HS-5 (cell line): ENCODE measurements around the gene CASKIN2.

Experiments used
- DNase-seq: peaks from one replicate; pipeline ENCODE4 v3.0.0-alpha.2; 2012; ENCODE audit warnings: low read depth

The CASKIN2 gene

DNA sequence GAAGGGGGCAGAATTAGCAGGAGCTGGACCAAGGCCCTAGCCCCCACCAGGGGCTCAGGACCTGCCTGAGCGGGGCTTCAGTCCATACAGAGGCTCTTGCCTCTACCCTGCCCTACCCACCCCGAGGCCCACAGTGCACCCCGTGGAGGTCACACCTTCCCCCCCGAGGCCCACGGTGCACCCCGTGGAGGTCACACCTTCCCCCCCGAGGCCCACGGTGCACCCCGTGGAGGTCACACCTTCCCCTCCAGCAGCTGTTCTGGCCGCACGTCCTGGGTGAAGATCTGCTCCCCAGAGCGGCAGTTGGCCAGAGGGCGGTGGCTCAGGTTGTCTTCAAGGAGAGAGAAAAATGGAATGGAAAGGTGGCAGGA lies 11.4 kb downstream of the CASKIN2 start:
- DNase-seq, result no peak

DNA sequence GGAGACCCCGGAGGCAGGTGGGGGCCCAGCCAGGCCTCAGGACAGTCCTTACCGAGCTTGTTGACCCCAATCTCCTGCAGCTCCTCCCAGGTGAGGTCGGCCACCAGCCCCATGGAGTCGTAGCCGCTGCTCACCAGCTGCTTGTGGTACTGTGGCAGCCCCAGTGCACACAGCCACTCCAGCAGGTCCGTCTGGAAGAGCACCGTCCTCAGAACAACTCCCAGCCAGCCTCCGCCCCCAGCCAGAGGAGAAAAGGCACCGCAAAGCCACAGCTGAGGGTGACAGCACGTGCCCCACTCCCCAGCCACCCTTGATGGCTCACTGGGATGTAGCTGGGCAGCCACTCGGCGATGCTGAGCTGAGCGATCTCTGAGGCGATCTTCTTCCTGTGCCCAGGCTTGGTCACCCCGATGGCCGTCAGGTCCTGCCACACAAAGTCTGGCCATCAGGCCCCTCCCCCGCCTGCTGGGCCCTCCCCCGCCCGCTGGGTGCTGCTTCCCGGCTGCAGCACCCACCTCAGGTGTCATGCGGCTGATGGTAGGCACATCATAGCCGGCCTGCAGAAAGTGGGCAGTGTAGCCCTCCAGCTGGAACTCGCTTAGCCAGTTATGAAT lies 11.9 kb downstream of the CASKIN2 start:
- DNase-seq, result no peak

DNA sequence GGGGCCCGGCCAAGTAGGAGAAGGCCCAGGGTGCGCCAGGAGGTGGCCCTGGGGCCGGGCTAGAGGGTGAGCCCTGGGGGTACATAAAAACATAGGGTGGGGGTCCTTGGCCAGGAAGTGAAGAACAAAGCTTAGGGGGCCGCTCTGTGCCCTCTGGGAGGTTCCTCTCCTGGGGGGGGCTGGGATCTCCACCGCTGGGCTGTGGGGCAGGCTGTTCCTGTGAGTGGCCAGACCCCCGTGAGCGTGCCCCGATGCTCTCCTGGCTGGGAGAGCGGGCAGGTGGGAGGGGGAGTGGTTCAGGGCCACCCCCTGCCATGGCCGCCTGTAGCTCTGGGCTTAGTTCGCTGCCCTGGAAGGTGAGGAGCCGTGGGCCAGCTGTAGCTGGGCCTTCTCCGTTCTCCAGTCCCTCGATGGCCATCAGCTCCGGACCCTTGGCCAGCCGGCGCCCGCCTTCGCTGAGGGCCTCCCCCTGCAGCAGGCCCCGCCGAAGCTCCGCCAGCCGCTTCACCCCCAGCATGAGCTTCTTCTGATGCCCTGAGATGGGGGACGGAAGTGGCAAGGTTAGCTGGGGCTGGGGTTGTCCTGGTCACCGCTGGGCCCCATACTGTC lies 12.5 kb downstream of the CASKIN2 start:
- no peak for DNase-seq

DNA sequence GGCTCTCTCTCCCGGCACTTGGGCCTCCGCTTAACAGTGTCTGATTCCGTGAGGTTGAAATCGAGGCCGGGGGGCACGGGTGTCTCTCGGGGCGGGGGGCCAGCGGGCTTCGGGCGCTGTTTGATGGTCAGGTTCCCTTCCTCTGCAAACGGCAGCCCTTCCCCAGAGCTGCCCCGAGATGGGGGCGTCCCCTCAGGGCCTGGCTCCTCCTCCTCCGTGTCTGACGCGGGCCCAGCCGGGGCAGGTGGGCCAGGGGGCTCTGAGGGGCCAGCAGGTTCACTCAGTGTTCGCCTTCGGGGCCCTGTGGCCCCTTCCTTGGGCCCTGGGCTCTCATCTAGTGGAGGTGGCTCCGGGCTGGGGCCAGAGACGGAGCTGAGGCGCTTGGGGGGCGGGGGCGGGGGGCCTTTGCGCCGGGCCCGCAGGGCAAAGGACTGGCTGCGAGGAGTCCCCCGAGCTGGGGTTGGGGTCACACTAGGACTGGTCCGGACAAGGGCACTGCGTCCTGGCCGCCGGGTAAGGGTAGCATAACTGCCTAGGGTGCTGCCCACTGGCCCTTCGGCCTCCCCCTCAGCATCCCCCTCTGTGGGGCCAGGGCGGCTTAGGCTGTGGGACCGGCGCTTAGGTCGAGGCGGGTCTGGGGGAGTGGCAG lies 13.1 kb downstream of the CASKIN2 start:
- no peak for DNase-seq

DNA sequence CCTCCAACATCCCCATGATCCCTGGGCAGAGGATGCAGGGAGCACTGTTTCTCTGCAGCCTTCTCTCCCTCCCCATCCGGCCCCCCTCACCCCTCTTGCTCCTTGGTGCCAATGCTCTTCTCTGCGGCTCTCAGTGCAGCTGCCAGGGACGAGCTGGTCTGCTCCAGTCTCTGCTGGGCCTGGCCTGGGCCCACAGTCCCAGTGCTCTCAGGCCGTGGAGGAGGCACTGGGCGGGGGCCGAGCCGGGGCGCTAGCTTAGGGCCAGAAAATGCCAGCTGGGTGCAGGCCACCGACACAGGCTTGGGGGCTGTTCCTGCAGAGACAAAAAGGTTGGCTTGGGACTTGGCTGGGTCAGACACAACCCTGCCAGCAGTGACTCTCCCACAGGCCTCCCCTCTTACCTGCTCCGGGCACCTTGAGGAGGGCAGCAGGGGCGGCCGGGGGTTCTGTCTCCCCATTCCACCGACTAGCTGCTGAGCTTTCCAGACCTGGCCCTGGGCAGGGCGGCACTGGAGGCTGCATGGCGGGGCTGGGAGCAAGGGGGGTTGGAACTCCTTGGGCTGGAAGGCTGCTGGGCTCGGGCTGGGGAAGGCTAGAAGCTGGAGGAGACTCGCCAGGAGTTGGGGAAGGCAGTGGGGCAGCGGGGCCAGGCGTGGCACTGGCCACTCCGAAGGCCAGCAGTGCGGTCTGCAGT lies 13.8 kb downstream of the CASKIN2 start:
- no peak for DNase-seq

DNA sequence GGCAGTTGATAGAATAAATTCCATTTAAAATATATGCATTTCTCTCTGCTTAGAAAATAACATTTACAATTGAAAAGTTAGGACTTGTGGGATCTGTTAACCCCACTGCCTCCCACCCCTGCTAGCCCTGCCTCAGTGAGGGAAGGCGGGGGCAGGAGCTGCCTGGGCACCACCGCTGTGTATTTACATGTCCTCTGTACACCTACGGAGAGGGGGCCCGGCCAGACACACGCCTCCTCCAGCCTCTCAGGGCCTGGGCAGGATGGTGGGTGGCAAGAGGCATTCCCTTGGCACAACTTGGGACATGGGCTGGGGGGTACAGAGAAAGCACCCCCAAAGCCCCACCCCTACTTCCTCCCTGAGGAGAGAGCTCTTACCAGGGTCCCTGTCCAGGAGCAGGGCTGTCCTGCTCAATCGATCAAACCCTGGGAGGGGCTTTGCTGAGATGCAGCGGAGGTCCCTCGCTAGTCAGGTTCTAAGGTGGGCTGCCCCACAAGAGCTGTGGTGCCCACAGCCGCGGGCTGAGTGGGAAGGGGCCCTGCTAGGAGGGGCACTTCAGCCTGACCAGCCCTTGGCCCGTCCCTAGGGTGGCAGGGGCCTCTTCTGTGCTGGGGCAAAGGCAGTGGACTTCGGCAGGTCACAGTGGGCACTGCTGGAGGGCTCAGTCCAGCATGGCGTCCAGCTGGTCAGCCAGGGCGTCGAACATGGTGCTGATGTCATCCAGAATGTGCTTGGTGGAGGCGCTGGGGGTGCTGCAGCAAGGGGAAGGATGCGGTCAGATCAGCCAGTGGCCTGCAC lies 14.7 kb downstream of the CASKIN2 start:
- no peak for DNase-seq

DNA sequence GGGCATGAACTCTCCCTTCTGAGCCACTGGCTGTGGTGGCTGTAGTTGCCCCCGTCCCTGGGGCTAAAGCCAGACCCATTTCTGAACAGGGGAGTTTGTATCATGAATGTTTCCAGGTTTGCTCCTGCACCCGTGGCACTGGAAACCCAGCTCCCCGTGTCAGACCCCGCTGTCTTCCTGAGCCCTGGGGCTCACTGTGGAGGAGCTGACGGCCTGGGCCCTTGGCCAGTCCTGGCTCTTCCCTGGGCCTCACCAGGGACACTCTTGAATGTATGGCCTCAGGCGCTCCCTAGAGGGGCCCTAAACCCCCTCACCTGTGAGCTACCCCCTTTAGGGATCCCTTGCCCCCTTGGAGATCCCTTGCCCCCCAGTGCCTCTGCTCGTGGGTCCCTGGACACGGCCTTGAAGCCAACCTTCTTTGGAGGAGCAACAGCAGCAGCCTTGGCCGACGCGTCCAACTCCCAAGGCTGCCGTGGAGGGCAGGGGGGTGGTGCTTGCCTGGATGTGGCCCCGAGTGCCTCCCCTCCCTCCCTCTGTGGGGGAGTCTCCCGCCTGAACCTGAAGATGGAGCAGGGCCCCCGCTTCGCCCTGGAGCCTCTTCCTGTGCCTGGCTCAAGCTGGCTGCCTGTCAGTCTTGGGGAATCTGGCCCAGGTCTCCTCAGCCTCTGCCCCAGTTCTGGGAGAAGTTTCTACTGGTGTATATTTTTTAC lies 15.9 kb downstream of the CASKIN2 start:
- no peak for DNase-seq

DNA sequence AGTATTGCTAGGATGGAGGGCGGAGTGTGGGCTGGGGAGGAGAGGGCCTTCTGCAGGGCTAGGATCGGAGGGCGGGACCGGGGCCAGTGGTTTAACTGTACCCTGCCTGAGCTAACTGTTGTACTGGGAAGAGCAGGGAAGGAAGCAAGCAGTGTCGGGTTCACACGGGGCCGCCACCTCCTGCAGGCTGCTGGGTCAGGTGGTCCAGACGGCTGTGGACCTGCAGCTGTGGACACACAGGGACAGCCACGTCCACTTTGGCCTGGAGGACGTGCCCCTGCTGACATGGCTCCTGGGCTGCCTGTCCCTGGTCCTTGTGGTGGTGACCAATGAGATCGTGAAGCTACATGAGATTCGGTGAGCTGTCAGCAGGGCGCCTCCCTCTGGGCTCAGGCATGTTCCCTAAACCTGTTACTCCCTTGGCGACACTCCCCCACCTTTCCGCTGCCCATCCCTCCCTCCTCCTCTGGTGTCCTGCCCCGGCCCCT lies 16.6 kb downstream of the CASKIN2 start:
- no peak for DNase-seq

DNA sequence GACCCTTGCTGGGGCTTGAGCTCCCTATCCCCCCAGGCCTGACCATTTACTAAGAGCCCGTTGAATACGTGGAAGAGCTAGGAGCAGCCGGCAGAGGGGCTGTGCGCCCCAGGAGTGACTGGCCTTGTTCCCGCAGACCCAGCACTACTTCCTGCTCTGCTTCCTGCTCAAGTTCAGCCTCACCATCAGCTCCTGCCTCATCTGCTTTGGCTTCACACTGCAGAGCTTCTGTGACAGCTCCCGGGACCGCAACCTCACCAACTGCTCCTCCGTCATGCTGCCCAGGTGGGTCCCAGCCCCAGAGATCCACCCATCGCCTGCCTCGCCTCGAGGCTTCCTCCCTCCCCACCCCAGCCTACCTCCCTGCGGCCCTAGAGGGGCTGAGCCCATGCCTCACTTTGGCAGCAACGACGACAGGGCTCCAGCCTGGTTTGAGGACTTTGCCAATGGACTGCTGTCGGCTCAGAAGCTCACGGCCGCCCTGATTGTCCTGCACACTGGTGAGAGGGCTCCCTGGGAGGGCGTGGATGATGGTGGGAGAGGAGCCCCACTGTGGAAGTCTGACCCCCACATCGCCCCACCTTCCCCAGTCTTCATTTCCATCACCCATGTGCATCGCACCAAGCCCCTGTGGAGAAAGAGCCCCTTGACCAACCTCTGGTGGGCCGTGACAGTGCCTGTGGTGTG lies 17.2 kb downstream of the CASKIN2 start:
- DNase-seq, result no peak

DNA sequence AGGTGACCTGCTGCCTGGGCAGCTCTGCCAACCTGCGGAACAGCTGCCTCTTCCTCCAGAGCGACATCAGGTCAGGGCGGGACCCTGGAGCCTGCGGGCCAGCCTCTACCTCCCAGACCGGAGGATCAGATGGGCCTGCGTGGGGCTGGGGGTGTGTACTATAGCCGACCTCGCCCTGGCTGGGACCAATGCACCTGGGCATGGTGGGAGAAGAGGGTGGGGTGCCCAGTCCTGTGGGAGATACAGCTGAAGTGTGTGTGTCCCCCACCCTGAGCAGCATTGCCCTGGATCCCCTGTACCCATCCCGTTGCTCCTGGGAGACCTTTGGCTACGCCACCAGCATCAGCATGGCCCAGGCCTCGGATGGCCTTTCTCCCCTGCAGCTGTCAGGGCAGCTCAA lies 19.3 kb downstream of the CASKIN2 start:
- no peak for DNase-seq

DNA sequence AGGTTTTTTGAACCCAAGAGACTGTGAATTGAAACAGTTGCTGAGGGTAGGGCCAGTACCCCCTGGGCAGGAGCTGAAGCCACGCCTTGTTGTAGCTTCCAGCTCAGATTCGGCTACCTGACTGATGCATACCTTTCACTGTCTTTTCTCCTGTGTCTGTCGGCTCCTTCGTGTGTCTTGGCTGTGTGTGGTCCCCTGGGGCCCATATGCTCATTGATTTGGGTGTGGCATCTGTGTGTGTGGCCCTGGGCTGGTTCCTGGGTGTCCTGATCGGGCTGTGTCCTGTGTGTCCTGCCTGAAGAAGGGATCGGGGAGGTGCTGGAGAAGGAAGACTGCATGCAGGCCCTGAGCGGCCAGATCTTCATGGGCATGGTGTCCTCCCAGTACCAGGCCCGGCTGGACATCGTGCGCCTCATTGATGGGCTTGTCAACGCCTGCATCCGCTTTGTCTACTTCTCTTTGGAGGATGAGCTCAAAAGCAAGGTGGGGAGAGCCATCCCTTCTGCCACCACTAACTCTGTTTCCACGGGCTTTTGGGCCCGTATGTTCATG lies 20.9 kb downstream of the CASKIN2 start:
- no peak for DNase-seq

DNA sequence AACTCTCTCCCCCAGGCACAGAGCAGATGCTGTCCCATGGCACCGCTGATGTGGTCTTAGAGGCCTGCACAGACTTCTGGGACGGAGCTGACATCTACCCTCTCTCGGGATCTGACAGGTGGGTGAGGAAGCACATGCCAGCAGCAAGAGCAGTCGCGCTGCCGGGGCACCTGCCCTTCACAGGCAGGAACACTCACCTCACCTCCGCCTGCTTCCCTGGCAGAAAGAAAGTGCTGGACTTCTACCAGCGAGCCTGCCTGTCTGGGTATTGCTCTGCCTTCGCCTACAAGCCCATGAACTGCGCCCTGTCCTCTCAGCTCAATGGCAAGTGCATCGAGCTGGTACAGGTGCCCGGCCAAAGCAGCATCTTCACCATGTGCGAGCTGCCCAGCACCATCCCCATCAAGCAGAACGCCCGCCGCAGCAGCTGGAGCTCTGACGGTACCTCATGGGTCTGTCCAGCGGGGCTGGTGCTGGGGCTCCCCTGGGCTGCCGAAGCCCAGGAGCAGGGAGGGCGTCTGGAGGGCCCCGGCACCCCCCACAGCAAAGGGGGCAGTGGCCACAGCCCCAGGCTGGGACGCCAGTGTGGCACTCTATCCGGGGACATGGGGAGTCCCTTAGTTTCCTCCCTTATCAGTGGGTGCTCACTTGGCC lies 21.7 kb downstream of the CASKIN2 start:
- no peak for DNase-seq

DNA sequence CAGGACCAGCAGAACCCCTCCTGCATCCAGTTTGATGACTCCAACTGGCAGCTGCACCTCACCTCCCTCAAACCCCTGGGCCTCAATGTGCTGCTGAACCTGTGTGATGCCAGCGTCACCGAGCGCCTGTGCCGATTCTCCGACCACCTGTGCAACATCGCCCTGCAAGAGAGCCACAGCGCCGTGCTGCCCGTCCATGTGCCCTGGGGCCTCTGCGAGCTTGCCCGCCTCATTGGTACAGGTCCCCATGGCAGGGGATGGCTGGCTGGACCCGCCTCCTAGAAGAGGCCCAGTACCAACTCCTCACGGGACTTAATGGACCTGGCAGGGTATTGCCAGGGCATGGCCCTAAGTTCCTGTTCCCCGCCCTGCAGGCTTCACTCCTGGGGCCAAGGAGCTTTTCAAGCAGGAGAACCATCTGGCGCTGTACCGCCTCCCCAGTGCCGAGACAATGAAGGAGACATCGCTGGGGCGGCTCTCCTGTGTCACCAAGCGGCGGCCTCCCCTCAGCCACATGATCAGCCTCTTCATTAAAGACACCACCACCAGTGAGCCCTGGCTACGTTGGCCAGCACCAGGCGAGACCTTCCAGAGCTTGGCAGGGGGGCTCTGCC lies 22.7 kb downstream of the CASKIN2 start:
- DNase-seq, result no peak

DNA sequence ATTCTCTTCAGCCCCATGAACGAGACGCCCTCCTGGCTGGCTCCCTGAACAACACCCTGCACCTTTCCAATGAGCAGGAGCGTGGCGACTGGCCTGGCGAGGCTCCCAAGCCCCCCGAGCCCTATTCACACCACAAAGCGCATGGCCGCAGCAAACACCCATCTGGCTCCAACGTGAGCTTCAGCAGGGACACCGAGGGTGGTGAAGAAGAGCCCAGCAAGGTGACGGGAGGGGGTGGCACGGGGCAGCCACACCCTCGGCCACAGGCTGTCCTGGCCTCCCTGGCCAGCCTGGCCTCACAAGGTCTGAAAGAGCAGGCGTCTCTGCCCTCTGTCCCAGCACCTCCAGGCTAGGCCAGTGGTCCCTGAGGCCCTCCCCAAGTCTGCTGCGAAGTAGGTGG lies 23.7 kb downstream of the CASKIN2 start:
- no peak for DNase-seq

DNA sequence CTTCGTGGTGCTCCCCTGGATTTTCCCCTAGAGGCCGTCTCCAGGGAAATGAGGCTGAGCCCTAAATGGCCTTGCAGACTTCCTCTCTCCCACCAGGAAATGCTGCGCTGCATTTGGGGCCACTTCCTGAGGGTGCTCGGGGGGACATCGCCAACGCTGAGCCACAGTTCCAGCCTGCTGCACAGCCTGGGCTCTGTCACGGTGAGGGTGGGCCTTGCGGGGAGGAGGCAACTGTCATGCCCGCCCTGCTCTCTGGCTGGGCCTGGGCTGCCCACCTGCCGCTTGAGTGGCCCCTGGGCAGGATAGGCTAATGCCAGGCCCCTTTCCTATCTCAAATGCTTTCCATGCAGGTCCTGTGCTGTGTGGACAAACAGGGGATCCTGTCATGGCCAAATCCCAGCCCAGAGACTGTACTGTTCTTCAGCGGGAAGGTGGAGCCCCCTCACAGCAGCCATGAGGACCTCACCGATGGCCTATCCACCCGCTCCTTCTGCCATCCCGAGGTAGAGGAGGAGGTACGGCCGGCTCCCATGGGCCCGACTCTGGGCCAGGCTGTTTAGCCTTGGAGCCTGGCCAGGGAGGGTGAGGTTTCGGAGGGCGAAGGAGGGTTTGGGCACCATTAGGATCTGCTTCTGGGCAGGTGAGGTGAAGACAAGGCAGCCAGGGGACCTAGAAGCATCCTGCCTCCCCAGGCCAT lies 24.2 kb downstream of the CASKIN2 start:
- no peak for DNase-seq

DNA sequence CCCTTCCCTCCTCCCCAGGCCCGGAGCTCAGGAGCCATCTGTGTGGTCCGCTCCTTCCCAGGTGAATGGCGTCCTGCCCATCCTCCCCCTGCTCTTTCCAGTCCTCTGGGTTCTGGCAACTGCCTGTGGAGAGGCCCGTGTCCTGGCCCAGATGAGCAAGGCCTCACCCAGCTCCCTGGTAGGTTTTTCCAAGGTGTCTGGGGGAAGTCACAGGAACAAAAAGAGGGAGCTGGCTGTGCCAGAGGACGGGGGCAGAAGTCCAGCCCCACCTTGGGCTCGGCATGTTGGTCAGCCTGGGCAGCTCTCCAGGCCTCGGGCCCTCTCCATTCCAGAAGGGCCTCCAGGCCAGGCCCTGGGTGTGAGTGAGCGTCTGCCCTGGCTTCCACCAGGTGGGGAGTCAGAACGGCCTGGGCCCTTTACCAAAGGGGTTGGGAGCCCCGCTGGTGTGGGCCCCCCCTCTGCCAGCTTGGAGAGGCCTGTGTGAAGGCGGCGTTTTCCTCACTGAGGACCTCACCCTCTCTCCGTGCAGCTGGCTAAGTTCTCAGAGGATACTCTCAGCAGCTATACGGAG lies 25.1 kb downstream of the CASKIN2 start:
- no peak for DNase-seq

DNA sequence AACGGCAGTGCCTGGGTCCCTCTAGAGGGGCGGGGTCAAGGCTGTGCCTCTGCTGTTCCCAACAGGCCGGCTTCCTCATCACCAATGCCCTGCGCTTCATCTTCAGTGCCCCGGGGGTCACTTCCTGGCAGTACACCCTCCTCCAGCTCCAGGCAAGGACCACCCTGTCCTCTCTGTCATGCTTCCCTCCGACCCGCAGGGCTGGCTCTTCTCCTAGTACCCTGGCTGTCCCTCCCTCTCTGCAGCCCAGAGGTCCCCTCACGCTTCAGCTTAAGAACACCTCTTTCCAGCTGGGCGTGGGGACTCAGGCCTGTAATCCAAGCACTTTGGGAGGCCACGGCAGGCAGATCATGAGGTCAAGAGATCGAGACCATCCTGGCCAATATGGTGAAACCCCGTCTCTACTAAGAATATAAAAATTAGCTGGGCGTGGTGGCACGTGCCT lies 25.8 kb downstream of the CASKIN2 start:
- DNase-seq, result no peak

DNA sequence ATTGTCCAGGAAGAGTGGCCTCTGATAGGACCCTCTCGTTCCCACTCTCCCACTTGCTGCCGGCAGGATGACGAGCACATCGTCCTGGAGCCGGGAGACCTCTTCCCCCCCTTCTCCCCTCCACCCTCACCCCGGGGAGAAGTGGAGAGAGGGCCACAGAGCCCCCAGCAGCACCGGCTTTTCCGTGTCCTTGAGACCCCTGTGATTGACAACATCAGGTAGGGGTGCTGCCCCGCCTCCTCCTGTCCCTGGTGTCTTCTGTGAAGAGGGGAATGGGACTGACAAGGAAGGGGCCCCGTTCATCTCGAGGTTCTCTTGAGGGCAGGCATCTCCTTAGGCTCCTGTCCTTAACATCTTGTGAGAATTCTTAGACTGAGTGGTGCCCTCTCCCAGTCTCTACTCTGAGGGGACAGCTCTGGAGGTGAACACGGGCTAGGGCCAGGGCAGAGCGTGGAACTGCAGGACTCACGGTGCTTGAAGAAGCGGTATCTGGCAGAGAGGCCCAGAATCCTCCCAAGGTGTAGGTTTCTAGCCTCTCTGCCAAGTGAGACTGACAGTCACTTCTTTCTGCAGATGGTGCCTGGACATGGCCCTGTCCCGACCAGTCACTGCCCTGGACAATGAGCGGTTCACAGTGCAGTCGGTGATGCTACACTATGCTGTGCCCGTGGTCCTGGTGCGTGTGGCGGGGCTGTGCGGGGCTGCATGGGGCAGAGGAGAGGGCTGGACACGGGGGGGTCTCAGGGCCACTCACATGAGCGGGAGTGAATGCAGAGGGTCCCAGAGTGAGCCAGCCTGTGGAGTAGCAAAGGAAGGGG lies 26.4 kb downstream of the CASKIN2 start:
- DNase-seq, result no peak
